ENCODE measurements around the gene SLC39A13. TPM values are rescaled to one million over a fixed set of nuclear protein-coding genes. Genes with fewer than 3 reads are reported as not detected.

The SLC39A13 gene
- total RNA-seq, 4 donors from 2014 or later: 68.8 to 218 (median 78.9) TPM

DNA sequence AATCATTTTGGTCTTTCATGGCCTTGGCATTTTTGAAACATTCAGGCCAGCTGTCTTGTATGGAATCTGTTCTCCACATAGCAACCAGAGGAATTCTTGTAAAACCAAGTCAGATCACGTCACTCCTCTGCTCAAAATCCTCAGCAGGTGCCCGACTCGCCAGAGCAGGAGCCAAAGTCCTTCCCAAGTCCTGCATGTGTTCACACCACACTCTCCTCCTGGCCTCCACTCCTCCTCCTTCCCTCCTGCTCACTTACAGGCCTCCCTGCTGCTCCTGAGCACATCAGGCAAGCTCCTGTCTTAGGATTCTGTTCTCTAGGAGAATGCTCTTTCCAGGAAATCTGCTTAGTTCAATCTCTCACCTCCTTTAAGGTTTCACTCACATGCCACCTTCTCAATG lies 24.8 kb downstream of the SLC39A13 start:
- H3K27ac ChIP-seq: no peak overlapping the region
- no peaks in the 10 kb centered on the region for H3K36me3 ChIP-seq
- H3K27me3 ChIP-seq: no peaks in the 10 kb centered on the region
- H3K9me3 ChIP-seq: no peaks in the 10 kb centered on the region
- no peak overlapping the region for H3K4me3 ChIP-seq
- no peak for ATAC-seq
- H3K4me1 ChIP-seq: peaks cover 0 to 16% (median 0%) of the 10 kb centered on the region in 3 donors
- no peak for TF ChIP-seq POLR2A (IDR thresholded peaks at IDR 0.05)
- no peak for TF ChIP-seq POLR2AphosphoS5 (IDR thresholded peaks at IDR 0.05)
- no peak for TF ChIP-seq EP300 (IDR thresholded peaks at IDR 0.05)
- TF ChIP-seq, protein P1, sequence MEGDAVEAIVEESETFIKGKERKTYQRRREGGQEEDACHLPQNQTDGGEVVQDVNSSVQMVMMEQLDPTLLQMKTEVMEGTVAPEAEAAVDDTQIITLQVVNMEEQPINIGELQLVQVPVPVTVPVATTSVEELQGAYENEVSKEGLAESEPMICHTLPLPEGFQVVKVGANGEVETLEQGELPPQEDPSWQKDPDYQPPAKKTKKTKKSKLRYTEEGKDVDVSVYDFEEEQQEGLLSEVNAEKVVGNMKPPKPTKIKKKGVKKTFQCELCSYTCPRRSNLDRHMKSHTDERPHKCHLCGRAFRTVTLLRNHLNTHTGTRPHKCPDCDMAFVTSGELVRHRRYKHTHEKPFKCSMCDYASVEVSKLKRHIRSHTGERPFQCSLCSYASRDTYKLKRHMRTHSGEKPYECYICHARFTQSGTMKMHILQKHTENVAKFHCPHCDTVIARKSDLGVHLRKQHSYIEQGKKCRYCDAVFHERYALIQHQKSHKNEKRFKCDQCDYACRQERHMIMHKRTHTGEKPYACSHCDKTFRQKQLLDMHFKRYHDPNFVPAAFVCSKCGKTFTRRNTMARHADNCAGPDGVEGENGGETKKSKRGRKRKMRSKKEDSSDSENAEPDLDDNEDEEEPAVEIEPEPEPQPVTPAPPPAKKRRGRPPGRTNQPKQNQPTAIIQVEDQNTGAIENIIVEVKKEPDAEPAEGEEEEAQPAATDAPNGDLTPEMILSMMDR (IDR thresholded peaks at IDR 0.05): no peak
- WGBS, 2 donors (ENCODE audit: low coverage in 1 of 2): 79 to 85% methylated on average over 3 of the region's 3 CpGs

DNA sequence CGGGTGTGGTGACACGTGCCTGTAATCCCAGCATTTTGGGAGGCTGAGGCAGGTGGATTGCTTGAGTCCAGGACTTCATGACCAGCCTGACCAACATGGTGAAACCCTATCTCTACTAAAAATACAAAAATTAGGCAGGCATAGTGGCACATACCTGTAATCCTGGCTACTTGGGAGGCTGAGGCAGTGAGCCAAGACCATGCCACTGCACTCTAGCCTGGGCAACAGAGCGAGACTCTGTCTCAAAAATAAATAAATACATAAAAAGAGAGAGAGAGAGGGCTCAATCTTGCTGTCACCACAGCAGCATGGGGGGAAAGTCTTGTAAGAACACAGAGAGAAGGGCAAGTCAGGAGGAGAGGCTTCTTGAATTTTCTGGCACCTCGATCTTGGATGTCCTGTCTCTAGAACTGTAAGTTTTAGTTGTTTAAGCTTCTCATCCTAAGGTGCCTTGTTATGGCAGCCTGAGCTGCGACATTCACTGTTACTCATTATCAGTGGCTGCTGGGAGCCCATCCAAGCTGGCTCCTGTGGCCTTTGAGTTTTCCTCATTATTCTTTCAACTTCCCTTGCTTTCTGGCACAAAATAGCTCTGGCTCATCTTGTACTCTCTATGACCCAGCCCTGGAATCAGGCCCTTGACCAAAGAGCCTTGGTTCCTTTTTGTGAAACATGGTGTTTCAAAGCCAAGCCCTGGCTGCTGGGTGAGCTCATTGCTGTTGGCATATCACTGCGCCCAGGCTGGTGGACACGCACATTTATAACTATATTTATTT lies 25.8 kb downstream of the SLC39A13 start:
- WGBS, 2 donors (ENCODE audit: low coverage in 1 of 2): 50 to 72% methylated on average over 7 of the region's 7 CpGs
- Histone ChIP-seq H3K27me3 (no peaks in the 10 kb centered on the region), H3K9me3 (no peaks in the 10 kb centered on the region), H3K36me3 (no peaks in the 10 kb centered on the region), H3K4me3 (no peak overlapping the region), H3K4me1 (peaks cover 0 to 18% (median 0%) of the 10 kb centered on the region in 3 donors), H3K27ac (peak overlapping the region in 3 of 4 donors; percentile 24 to 64 (median 34))
- ATAC-seq: peak; percentile 50
- TF ChIP-seq POLR2A (IDR thresholded peaks at IDR 0.05): no peak
- no peak for TF ChIP-seq EP300 (IDR thresholded peaks at IDR 0.05)
- peak; percentile 46 for TF ChIP-seq POLR2AphosphoS5 (IDR thresholded peaks at IDR 0.05)
- TF ChIP-seq, protein P1 (IDR thresholded peaks at IDR 0.05): no peak

DNA sequence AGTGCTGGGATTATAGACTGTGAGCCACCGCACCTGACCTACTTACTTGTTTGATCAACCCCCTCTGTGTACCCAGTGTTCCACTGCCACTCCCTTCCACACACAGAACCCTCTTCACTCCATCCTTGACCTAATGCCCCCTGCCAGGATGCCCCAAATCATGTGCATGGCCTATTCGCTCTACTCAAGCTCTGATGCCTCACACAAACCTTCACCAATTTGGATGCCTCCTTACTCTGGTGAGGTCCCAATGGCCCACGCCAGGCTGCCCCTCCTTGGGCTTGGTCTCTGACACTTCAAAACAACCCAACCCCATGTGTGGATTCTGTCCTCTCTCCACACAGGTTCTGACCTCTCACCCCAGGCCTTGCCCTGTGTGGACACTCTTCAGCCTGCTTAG lies 27.3 kb downstream of the SLC39A13 start:
- Histone ChIP-seq H3K27me3 (no peaks in the 10 kb centered on the region), H3K4me1 (peaks cover 0 to 18% (median 0%) of the 10 kb centered on the region in 3 donors), H3K27ac (no peak overlapping the region), H3K4me3 (no peak overlapping the region), H3K36me3 (no peaks in the 10 kb centered on the region), H3K9me3 (no peaks in the 10 kb centered on the region)
- 90 to 100% methylated on average over 2 to 3 of the region's 3 CpGs for WGBS, 2 donors (ENCODE audit: low coverage in 1 of 2)
- TF ChIP-seq, protein P1 (IDR thresholded peaks at IDR 0.05): no peak
- TF ChIP-seq POLR2A (IDR thresholded peaks at IDR 0.05) (no peak), POLR2AphosphoS5 (IDR thresholded peaks at IDR 0.05) (no peak), EP300 (IDR thresholded peaks at IDR 0.05) (no peak)
- no peak for ATAC-seq

DNA sequence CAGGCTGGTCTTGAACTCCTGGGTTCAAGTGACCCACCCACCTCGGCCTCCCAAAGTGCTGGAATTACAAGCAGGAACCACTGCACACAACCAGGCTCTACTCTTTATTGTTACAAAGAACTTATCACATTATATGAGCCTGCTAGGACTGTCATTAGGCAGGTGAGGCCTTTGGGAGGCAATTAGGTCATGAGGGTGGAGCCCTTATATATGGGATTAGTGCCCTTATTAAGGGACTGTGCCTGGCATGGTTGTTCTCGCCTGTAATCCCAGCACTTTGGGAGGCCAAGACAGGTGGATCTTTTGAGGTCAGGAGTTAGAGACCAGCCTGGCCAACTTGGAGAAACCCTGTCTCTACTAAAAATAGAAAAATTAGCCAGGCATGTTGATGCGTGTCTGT lies 28.3 kb downstream of the SLC39A13 start:
- Histone ChIP-seq H3K27ac (no peak overlapping the region), H3K4me1 (peaks cover 0 to 18% (median 0%) of the 10 kb centered on the region in 3 donors), H3K4me3 (no peak overlapping the region), H3K27me3 (no peaks in the 10 kb centered on the region), H3K36me3 (no peaks in the 10 kb centered on the region), H3K9me3 (no peaks in the 10 kb centered on the region)
- TF ChIP-seq, protein P1 (IDR thresholded peaks at IDR 0.05): no peak
- no peak for ATAC-seq
- 96 to 100% methylated on average over 1 to 3 of the region's 3 CpGs for WGBS, 2 donors (ENCODE audit: low coverage in 1 of 2)

DNA sequence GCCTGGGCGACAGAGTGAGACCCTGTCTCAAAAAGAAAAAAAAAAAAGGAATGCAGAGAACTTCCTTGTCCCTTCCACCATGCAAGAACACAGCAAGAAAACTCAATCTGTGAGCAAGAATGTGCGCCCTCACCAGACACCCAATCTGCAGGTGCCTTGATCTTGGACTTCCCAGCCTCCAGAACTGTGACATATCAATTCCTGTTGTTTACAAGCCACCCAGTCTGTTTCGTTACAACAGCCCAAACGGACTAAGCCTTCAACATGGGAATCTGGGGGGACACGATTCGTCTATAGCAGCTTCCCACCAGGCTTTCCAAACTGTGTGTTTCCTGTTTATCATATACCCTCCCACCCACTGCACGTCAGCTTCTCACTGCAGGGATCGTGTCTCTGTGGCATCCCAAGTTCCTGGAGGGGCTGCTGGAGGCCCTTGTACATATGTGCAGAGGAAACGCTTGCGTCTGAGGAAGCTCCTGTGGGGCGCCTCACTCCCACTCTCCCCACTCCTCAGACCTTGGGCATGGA lies 28.9 kb downstream of the SLC39A13 start:
- Histone ChIP-seq H3K36me3 (no peaks in the 10 kb centered on the region), H3K27me3 (no peaks in the 10 kb centered on the region), H3K4me3 (no peak overlapping the region), H3K27ac (peak overlapping the region in 1 of 4 donors; percentile 6), H3K9me3 (no peaks in the 10 kb centered on the region), H3K4me1 (peaks cover 0 to 18% (median 0%) of the 10 kb centered on the region in 3 donors)
- TF ChIP-seq POLR2AphosphoS5 (IDR thresholded peaks at IDR 0.05) (no peak), POLR2A (IDR thresholded peaks at IDR 0.05) (no peak), EP300 (IDR thresholded peaks at IDR 0.05) (no peak)
- TF ChIP-seq, protein P1 (IDR thresholded peaks at IDR 0.05): no peak
- WGBS, 2 donors (ENCODE audit: low coverage in 1 of 2): 69 to 90% methylated on average over 4 to 7 of the region's 11 CpGs
- ATAC-seq: no peak

Data from gastroesophageal sphincter (tissue), 4 donors.